Glomerular visceral epithelial cell (primary cell): ENCODE data around the gene RBMS3.
"Not testable (repeated sequence)": the region's sequence is repeated elsewhere in the genome, so short reads cannot be mapped to it uniquely, and the experiment has no call there.

Experiments used
- DNase-seq: peaks from one replicate; pipeline ENCODE4 v3.0.0-alpha.2; 2016; ENCODE audit errors: extremely low spot score

The RBMS3 gene

DNA sequence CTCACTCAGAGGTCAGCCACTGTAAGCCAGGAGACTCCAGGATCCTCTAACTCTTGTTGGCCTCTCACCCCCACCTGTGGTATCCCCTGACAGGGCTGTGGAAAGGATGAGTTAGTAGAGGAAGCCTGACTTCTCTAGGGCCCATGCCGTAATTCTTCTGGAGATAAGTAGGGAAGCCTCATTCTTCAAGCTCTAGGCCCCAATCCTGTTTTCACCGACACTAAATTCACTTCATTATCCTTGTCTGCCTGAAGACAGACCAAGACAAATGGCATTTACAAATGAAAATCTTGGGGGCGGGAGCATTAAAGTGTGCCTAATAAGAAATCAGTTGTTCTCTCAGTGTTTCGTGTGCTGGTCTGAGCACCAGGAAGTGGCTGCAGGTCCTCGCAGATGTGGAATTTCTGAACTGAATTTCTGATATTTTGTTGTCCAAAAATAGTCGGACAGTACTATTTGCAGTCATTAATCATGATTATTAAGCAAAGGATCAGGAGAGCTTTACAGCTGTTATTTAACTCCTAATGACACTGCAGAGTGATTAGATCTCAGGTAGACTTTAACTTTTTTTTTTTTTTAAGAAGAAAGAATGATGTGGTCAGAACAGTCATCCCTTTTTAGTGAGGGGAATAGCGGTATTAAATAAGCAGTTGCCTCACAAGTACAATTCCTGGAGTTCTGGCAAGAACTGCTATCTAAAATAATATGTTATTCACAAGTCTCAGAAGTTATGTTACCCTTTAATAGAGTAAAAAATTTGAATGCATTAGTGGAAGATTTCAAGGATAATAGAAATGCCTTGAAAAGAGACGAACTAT is 58.4 kb downstream of the RBMS3 start:
- peak; percentile 37 for DNase-seq

DNA sequence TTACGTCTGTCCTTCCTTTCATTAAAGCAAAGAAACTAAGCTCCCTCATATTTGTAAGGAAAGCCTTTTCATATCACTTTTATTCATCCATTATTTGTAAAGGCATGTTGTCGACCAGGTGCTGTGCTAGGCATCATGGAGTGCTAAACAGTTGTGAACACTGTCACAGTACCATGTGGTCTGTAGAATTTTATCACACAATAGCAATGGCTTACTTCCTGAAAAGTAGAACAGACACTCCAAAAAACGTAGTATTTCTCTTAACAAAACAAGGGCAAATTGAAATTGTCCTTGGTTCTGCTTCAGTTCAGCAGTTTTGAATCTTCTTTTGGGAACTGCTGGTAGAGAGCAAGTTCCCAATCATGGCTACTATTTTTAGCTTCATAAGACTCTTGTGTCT is 63.3 kb downstream of the RBMS3 start:
- DNase-seq, result no peak

DNA sequence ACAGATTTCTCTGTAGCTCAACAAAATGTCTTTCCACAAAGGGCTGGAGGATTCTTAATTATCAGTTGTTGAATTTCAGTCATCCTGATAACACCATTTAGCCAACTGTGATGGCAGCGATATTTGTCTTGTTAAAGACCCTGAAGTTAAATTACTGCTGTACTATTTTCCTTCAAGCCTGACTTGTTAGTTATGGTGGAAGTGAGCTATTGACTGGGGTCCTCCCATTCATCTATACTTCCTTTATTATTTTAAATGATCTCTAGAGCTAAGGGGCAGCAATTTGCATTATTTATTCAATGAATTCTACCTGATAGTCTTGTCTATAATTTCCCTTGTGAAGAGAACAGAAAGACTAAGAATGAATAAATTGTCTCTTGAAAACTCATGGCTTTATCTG is 64.1 kb downstream of the RBMS3 start:
- no peak for DNase-seq

DNA sequence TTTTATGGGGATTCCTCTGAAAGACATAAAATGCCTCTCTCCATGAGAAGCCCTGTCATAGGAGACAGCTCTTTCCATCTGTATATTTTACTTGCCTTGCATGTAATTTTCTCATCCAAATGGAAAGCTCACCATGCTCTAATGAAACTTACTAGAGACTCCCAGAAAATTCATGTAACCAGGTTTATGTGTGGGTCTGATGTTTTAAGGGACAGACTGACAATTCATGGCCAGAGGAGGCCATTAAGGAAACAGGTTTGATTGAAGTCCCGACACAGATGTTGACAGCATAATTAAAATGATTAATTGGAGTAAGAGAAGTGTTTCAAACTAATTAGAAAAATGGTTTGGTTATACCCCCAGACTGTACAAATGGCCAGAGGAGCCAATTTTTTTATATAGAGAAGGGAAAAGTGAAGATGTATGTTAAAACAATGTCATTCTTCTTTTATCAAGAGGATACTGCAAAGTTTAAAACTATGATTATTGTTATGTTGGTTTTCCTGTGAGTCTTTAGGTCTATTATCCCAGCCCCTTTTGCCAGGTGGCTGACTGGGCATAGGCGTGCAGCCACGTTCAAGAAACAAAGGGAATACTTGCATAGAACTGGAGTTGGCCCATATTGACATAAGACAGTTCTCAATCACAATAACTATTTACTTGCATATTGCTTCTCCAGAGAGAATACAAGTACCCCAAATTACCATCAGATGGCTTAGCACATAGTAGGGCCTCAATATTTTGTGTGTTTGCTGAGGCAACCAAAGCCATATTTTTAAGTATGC is 64.8 kb downstream of the RBMS3 start:
- DNase-seq, result no peak

GRCh38 chr3:29346828-29347227 is 66.0 kb downstream of the RBMS3 start:
- peak; percentile 50 for DNase-seq

GRCh38 chr3:29347412-29347811 is 66.5 kb downstream of the RBMS3 start:
- no peak for DNase-seq

DNA sequence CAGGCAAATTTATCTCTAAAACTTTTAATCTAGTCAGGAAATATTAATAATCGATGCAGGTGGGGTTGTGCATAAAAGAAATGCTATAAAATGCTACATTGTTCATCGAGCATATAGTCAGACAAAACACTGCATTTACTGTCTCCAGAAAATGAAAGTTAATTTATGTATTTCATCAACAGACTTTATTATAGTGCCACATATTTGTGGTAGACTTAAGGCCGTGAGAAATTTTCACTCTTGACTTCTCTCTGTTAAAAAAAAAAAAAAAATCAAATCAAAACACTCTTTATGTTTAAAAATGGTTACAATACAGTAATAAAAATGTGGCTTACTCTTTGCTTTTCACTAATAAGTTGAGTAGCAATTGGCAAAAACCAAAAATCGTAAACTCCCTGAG is 67.4 kb downstream of the RBMS3 start:
- DNase-seq, result no peak

DNA sequence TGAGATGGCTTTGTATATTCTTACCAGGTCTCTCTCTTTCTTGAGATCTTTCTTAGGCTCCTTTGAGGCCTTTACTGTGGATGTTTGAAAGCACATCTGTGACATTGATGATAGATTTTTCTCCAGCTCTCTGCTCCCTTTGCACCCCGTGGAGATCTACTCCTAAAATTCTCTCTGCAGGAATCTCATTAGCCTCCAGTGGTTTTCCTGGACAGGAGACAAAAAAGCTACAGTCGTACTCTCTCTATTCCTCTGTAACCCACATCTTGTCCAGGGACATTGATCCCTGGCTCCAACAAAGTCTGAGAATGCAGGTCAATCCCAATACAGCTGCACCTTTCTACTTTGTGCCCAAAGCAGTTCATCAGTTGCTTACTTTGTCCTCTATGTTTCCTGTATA is 68.2 kb downstream of the RBMS3 start:
- no peak for DNase-seq

- no peak for DNase-seq
These were observed 72.9 kb downstream of the RBMS3 start for GRCh38 chr3:29353807-29354206.

DNA sequence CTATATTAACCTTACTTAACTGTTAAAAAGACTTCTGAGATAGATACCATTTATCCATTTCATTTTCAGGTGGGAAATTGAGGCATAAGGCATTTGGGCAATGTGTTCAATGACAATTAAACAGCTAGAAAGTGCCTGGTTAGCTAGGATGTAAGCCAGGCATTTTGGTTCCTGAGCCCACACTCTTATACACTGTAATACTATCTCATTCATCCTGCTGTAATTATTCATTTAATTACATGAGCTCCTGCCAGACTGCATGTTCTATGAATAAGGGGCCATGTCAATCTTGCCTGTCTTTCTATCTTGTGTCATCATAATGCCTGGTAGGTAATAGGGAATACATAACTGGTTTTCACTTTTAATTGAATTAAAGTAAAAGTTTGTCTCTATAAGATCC is 74.0 kb downstream of the RBMS3 start:
- DNase-seq, result no peak

DNA sequence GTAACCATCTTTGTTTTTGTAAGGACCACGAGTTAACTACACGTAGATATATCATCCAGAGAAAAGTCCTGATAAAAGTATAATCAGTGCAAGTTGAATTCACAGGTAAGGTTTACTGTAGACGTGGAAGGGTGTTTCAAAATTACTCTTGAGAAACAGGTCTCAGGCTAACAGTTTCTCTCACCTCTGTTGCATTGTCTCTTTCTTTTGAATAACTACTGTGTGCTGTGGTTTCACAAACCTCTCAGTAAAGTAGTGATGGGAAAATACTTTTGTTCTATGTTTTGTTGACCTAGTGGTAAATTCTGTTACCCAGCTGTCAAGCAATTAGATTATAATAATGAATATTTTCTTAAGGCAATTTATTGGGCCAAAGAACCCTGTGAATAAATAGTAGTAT is 75.2 kb downstream of the RBMS3 start:
- DNase-seq, result no peak

DNA sequence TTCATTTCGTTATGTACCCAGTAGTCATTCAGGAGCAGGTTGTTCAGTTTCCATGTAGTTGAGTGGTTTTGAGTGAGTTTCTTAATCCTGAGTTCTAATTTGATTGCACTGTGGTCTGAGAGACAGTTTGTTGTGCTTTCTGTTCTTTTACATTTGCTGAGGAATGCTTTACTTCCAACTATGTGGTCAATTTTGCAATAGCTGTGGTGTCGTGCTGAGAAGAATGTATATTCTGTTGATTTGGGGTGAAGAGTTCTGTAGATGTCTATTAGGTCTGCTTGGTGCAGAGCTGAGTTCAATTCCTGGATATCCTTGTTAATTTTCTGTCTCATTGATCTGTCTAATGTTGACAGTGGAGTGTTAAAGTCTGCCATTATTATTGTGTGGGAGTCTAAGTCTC is 79.4 kb downstream of the RBMS3 start:
- not testable (repeated sequence) for DNase-seq

DNA sequence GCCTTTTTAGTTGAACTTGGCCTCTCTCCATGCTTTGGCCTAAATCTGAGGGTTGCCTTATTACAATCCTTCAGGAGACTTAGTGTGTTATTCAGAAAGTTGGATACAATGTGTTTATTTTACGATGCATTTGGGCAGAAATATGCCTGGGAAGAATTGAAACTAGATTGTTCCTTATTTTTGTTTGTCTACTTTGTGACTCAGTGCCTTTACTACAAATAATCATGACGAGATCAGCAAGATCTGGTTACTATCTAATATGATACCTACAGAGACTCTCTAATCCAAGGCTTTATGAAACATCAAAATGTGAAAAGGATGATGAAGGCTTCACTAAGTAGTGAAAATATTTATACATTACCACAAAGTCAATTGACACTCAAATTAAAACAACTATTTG is 82.2 kb downstream of the RBMS3 start:
- DNase-seq, result no peak

- DNase-seq, result no peak
These were observed 89.2 kb downstream of the RBMS3 start for GRCh38 chr3:29370021-29370420.

DNA sequence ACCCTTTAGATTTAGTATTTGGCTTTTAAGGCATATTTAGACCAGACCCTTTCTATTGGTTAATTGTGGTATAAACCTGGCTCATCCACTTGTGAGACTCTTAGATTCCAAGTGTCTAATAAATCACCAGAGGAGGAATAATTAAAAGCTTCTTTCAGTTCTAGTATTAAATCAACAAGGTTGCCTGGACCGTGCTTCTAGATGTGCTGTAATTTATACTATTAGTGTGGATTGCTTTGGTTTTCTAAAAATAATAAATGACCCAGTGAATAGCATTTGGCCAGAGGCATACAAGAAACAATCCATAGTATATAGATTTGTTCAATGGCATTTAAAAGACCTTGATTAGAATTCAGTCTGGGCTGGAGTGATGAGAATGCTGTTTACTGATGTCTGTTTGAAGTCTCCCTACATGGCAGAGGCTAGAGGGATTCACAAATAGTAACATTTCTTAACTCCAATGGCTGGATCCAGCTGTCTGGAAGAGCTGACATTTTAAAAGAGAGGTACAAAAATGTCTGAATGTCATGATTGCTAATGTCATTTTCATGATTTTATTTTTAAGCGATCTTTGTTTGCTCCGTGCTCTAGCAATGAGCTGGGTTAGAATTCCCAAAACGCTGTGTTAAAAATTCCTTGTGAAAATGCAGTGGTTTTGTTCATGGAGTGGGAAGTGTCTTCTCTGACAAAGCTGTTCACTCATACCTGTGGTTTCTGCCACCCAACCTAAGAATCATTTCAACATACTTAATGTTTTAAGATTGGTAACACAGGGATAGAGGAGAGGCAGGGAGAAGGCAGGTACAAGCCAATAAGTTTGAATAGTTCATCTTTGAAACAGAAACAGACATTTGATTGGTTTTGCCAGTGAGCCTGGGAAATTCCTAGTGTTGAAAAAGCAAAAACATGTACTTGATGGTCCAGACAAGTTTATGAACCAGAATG is 89.9 kb downstream of the RBMS3 start:
- DNase-seq, result peak; percentile 60

DNA sequence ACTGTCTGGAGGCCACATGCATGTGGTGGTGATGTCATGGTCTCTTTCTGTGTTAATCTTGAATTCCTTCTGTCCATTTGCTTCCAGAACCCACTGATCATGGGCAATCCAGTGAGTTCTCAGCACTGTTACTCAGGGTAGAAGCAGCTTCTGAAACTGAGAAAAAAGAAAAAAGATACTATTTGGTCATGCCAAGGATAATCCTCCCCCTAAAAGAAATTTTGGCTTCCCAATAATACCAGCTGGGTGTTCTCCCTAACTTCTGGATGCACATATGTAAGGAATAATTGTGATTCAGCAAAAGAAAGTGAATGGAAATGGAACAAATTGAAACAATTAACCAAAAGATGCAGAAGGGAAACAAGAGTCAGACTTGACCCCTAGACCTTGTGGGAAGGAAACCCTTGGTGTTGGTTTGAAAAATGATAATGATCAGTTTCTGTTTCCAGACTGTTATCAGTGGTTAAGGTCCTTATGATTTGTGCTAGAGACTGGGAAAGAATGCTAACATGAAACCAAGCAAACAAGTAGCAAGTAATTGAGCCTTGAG is 92.3 kb downstream of the RBMS3 start:
- DNase-seq, result peak; percentile 34

GRCh38 chr3:29374226-29374625 is 93.4 kb downstream of the RBMS3 start:
- DNase-seq, result no peak

DNA sequence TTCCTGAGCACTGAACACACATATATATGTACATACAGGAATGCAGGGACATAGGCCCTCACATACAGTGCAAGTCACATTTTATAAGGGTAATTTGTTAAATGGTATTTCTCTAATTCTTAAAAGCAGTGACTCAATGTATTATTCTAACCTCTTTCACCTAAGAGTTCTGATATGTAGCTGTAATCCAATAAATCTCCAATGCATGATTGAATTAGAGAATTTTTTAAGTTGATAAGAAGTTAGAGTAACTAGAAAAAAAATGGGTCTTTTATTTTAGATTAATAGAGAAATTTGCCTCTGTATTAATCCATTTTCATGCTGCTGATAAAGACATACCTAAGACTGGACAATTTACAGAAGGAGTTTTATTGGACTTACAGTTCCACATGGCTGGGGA is 98.2 kb downstream of the RBMS3 start:
- DNase-seq, result no peak

DNA sequence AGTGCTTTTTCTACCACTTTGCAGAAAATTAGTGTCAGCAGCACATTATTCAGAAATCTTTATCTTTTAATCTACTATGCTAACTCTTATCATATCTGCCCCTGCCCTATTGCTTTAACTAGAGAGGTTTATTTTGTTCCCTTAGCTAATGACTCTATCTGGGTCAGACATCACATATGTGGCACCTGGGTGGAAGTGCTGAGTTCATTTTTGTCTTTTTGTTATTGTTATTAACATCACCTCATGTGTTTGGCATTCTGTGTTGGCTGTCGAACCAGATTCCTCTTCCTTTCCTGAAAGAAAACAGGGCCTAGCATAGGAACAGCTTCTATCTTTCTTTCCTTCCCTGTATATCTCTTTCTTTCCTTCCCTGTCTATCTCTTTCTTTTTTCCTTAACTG is 100.7 kb downstream of the RBMS3 start:
- DNase-seq, result peak; percentile 26

DNA sequence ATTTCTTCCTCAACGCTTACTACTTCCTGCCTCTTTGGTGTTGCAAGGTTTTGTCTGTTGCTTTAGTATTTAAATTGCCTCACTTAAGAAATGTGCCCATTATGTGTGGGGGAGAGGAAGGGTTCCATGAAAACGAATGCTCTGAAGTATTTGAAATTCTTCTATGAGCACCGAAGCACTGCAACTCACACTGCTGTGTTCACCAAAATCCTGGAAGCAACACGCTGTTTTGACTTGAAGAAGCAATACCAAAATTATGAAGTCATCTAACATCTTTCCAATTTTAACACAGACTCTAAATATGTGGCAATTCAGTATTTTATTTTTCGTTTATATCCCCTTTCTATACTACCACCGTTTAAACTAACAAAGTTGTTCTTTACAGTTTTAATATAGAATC is 101.5 kb downstream of the RBMS3 start:
- DNase-seq, result no peak

DNA sequence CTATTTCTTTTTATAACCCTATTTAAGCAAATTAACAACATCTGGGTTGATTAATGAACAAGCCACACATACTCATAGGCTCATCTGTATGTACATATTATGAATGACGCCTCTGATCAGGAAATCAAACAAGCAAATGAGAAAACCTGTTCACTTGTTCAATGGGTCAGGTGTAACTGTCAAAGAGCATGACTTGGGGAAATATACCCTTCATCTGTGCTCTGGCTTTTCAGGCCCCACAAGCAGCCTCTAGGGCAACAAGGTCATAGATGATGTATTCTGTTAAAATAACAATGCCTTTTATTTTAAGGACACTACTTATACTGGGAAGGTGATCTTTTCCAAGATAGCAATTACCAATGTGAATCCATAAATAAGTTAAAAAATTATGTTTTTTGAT is 102.0 kb downstream of the RBMS3 start:
- no peak for DNase-seq

DNA sequence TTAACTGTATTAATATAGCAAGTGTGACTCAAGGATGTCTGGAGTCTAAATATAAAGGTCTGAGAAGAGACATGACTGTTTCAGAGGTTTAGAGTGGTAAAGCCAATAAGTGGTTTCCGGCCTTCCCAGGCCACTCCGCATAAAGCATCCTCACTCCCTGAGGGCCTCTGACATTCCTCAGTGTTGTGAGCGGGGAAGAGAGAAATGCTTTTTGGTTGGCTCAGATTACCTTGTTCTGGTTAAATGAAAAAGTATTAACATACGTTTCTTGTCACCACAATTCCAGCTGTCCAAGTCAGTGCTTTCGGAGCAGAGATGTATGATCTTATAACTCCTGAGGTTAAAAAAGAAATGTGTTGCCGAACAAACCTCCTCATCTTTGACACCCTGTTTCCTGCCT is 103.8 kb downstream of the RBMS3 start:
- DNase-seq, result peak; percentile 86
